H1 (cell line): Measurements from ENCODE around the gene VWA5A. TPM values are rescaled to one million over a fixed set of nuclear protein-coding genes. Genes with fewer than 3 reads are reported as not detected.

Experiments used
- BRCA1 ChIP-seq: IDR thresholded peaks from 2 replicates; pipeline ENCODE4 v1.6.1; 2012; ENCODE audit warnings: low read depth, low read length, improper control_type of control experiment
- CHD2 ChIP-seq: IDR thresholded peaks from 2 replicates; pipeline ENCODE4 v1.6.1; 2012; ENCODE audit warnings: low read length, improper control_type of control experiment
- CTBP2 ChIP-seq: IDR thresholded peaks from 2 replicates; pipeline ENCODE4 v1.7.0; 2011; ENCODE audit warnings: borderline replicate concordance, mild to moderate bottlenecking, moderate library complexity, mixed read lengths, low read length; ENCODE audit not compliant: insufficient read depth, insufficient read length
- EP300 ChIP-seq, 2 experiments: IDR thresholded peaks; 1 replicate in 1 of 2; 2 replicates in 1 of 2; pipeline ENCODE4 v1.6.1; 2011 to 2012; ENCODE audit warnings: low read depth in 2 of 2, low read length in 2 of 2, mild to moderate bottlenecking in 2 of 2, borderline replicate concordance in 1 of 2, inconsistent platforms in 1 of 2, moderate library complexity in 1 of 2
- POLR2A ChIP-seq, 2 experiments: IDR thresholded peaks; 1 replicate in 1 of 2; 2 replicates in 1 of 2; pipeline ENCODE4 v1.6.1; 2011; ENCODE audit warnings: low read depth in 2 of 2, low read length in 2 of 2, mild to moderate bottlenecking in 2 of 2; ENCODE audit errors: control extremely low read depth in 1 of 2
- POU5F1 ChIP-seq: IDR thresholded peaks from 2 replicates; pipeline ENCODE4 v1.6.1; 2011; ENCODE audit warnings: low read depth, mild to moderate bottlenecking, low read length, moderate library complexity
- RNF2 ChIP-seq: fragments of 200-900, 300-1000 bp; sonication (generic); IDR thresholded peaks from 2 replicates; pipeline ENCODE4 v1.7.1; 2016; ENCODE audit warnings: borderline replicate concordance, low read depth, mild to moderate bottlenecking, antibody characterized with exemption, low read length; ENCODE audit not compliant: poor library complexity, severe bottlenecking; ENCODE audit errors: missing control alignments
- polyA plus RNA-seq, 7 experiments: library from polyadenylated mRNA; depleted of rRNA in 3 of 7; stranded (reverse) in 5 of 7; unstranded in 2 of 7; fragments of >200 nt in 5 of 7; fragments of 200-250 nt in 2 of 7; gene quantifications; 1 replicate in 5 of 7; 2 replicates in 1 of 7; 4 replicates in 1 of 7; pipeline versions ENCODE4 v1.2.1 to v1.2.3, GENCODE V29; 2011 to 2013; ENCODE audit warnings: missing spikeins in 2 of 7, mixed read lengths in 2 of 7
- total RNA-seq: library from RNA; stranded (reverse); fragmentation: NEBNext Ultra II Directional; extraction: Animal tissue kit (Norgen Biotek cat#: 25700); gene quantifications from 2 replicates; pipeline ENCODE4 v1.2.1, GENCODE V29; 2021
- TF ChIP-seq, protein P1 (sequence below): IDR thresholded peaks from 2 replicates; pipeline ENCODE4 v1.6.1; 2012; ENCODE audit warnings: low read length, inconsistent platforms

The VWA5A gene
- total and polyA plus RNA-seq, 2 of the 8 experiments (the other 6 are each of a cell fraction or from before 2014, with no cell fraction given): 12.5 to 20.4 TPM

DNA sequence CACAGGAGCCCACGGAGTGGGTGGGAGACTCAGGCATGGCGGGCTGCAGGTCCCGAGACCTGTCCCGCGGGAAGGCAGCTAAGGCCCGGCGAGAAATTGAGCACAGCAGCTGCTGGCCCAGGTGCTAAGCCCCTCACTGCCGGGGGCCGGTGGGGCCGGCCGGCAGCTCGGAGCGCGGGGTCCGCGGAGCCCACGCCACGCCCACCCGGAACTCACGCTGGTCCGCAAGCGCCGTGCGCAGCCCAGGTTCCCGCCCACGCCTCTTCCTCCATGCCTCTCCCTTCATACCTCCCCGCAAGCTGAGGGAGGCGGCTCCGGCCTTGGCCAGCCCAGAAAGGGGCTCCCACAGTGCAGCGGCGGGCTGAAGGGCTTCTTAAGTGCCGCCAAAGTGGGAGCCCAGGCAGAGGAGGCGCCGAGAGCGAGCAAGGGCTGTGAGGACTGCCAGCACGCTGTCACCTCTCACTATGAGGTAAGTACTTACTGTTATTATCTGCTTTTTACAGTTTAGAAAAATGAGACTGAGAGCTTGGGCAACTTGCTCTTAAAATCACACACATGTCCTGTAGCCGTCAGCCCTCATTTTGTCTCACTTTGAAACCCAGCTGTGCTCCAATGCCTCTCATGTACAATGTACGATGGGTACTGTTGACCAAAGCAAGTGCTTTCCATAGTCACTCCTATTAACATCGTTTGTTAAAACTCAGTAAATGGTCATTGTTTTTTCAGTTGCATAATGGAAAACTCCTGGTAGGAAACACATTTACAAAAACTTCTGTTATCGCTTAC lies 55.7 kb downstream of the VWA5A start (continued):
- TF ChIP-seq EP300 (IDR thresholded peaks at IDR 0.05; ENCODE audit: borderline replicate concordance in 1 of 2, low read depth in 2 of 2, low read length in 2 of 2) (no peak), POU5F1 (no peak), BRCA1 (no peak), CTBP2 (no peak), POLR2A (IDR thresholded peaks at IDR 0.05; ENCODE audit: control extremely low read depth in 1 of 2, low read depth in 2 of 2, low read length in 2 of 2) (no peak), CHD2 (no peak), RNF2 (no peak)
- TF ChIP-seq, protein P1, sequence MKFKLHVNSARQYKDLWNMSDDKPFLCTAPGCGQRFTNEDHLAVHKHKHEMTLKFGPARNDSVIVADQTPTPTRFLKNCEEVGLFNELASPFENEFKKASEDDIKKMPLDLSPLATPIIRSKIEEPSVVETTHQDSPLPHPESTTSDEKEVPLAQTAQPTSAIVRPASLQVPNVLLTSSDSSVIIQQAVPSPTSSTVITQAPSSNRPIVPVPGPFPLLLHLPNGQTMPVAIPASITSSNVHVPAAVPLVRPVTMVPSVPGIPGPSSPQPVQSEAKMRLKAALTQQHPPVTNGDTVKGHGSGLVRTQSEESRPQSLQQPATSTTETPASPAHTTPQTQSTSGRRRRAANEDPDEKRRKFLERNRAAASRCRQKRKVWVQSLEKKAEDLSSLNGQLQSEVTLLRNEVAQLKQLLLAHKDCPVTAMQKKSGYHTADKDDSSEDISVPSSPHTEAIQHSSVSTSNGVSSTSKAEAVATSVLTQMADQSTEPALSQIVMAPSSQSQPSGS: no peak
